Peyer's patch (tissue), 4 donors: Measurements from ENCODE around the gene OPRL1. TPM values are rescaled to one million over a fixed set of nuclear protein-coding genes. Genes with fewer than 3 reads are reported as not detected.
A peak's percentile ranks its signal among the peaks of the same experiment; 100 is the strongest.

Experiments
- DNase-seq, 3 donors: peaks; one replicate each; pipeline ENCODE4 v3.0.0-alpha.2; 2017 to 2019
- H3K27ac ChIP-seq, 4 donors: fragments of 200-600 bp; sonication (generic); one replicate each; pipeline ENCODE4 v1.5.1; 2016 to 2019
- H3K27me3 ChIP-seq, 2 donors: fragments of 200-600 bp; sonication (generic); one replicate each; pipeline ENCODE4 v1.5.1; 2019
- H3K36me3 ChIP-seq, 3 donors: fragments of 200-600 bp; sonication (generic); one replicate each; pipeline ENCODE4 v1.5.1; 2016 to 2019
- H3K4me1 ChIP-seq, 4 donors: fragments of 200-600 bp; sonication (generic); one replicate each; pipeline ENCODE4 v1.5.1; 2016 to 2019
- H3K4me3 ChIP-seq, 4 donors: fragments of 200-600 bp; sonication (generic); 1 replicate in 3 of 4; 2 replicates in 1 of 4; pipeline ENCODE4 v1.5.1; 2016 to 2019; ENCODE audit warnings: mild to moderate bottlenecking in 1 of 4
- H3K9me3 ChIP-seq, 4 donors: fragments of 200-600 bp; sonication (generic); one replicate each; pipeline ENCODE4 v1.5.1; 2016 to 2019; ENCODE audit warnings: mild to moderate bottlenecking in 1 of 4
- POLR2A ChIP-seq, 2 donors: fragments of 450-650 bp; IDR thresholded peaks; one replicate each; pipeline ENCODE4 v1.5.1; 2017; ENCODE audit warnings: antibody characterized with exemption in 2 of 2, mild to moderate bottlenecking in 2 of 2, moderate library complexity in 2 of 2
- total RNA-seq, 4 donors: library from RNA; depleted of rRNA; stranded (reverse); fragments of >200 nt; gene quantifications; one replicate each; pipeline ENCODE4 v1.1.0, GENCODE V29; 2016
- TF ChIP-seq, protein P1 (sequence below), 6 experiments: fragments of 450-650 bp in 4 of 6; fragments of 200-600 bp in 2 of 6; sonication (generic) in 1 of 6; IDR thresholded peaks; one replicate each; pipeline ENCODE4 v1.5.1; 2017 to 2019; ENCODE audit warnings: antibody characterized with exemption in 6 of 6, mild to moderate bottlenecking in 3 of 6, moderate library complexity in 1 of 6

Gene OPRL1
- total RNA-seq, 4 donors from 2014 or later = 0.27 TPM; not detected in 3

- H3K27me3 ChIP-seq = no peaks in the 10 kb centered on the region
- peak in 2 of 3 donors; percentile 14 to 42 for DNase-seq
- H3K27ac ChIP-seq = no peak overlapping the region
- H3K9me3 ChIP-seq = no peaks in the 10 kb centered on the region
- no peak for TF ChIP-seq POLR2A (IDR thresholded peaks at IDR 0.05)
- TF ChIP-seq, protein P1, sequence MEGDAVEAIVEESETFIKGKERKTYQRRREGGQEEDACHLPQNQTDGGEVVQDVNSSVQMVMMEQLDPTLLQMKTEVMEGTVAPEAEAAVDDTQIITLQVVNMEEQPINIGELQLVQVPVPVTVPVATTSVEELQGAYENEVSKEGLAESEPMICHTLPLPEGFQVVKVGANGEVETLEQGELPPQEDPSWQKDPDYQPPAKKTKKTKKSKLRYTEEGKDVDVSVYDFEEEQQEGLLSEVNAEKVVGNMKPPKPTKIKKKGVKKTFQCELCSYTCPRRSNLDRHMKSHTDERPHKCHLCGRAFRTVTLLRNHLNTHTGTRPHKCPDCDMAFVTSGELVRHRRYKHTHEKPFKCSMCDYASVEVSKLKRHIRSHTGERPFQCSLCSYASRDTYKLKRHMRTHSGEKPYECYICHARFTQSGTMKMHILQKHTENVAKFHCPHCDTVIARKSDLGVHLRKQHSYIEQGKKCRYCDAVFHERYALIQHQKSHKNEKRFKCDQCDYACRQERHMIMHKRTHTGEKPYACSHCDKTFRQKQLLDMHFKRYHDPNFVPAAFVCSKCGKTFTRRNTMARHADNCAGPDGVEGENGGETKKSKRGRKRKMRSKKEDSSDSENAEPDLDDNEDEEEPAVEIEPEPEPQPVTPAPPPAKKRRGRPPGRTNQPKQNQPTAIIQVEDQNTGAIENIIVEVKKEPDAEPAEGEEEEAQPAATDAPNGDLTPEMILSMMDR (IDR thresholded peaks at IDR 0.05) = no peak
- H3K4me3 ChIP-seq = no peak overlapping the region
- no peaks in the 10 kb centered on the region for H3K4me1 ChIP-seq
- no peaks in the 10 kb centered on the region for H3K36me3 ChIP-seq
Observed at GRCh38 chr20:64108731-64109681, 29.1 kb downstream of the OPRL1 start.

DNA sequence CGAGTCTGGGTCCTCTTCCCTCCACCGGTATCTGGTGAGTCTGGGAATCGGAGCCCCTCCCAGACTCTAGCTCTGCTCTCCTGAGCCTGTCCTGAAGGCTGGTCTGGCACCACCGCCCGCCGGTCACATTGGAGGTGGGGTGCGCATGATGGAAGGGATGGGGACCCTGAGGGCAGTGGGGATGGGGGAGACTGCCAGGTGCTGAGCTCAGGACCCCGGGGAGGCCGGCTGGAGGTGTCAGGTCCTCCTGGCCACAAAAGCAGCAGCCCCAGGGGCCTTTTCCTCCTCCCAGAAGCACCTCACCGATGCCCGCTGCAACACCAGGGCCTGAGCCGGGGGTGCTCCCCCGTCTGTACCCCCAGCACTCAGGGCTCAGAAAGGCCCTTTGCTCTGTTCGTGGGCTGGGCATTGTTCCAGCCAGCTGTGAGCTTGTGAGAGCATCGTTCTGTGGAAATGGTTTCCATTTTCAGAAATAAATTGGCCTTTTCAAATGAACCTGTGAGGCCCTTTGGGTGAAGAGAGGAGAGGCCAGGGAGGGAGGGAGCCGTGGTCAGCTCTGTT is 30.0 kb downstream of the OPRL1 start:
- TF ChIP-seq, protein P1 (IDR thresholded peaks at IDR 0.05) = no peak
- TF ChIP-seq POLR2A (IDR thresholded peaks at IDR 0.05) = no peak
- Histone ChIP-seq H3K4me1 (no peaks in the 10 kb centered on the region), H3K4me3 (no peak overlapping the region), H3K36me3 (no peaks in the 10 kb centered on the region), H3K27me3 (no peaks in the 10 kb centered on the region), H3K9me3 (no peaks in the 10 kb centered on the region), H3K27ac (no peak overlapping the region)
- DNase-seq = peak in 2 of 3 donors; percentile 8 to 39

DNA sequence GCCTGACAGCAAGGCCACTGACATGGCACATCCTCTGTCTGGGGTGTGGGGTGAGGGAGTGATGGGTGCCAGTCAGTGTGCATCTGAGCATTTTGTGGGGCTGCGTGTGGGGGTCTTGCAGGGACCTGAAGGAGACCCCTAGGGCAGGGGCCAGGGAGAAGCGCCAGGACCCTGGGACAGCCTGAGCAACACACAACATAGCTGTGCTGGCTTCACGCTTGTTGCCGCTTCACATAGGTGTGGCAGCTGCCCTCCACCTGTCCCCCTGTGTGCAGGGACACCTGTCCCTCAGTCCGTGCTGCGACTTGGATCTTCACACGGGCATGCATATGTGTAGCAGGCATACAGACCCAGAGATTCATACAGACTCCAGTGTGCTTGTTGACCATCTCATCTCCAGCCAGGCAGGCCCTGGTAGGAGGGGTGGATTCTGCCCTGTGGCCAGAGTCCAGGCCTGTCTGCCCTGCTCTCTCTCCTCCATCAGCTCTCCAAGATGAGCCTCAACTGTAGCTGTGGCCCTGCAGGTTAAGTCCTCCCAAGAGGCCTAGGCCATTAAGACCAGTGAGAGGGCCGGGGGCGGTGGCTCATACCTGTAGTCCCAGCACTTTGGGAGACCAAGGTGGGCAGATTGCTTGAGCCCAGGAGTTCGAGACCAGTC is 30.7 kb downstream of the OPRL1 start:
- Histone ChIP-seq H3K4me3 (no peak overlapping the region), H3K27ac (no peak overlapping the region), H3K27me3 (no peaks in the 10 kb centered on the region), H3K36me3 (no peaks in the 10 kb centered on the region), H3K9me3 (no peaks in the 10 kb centered on the region), H3K4me1 (no peaks in the 10 kb centered on the region)
- TF ChIP-seq, protein P1 (IDR thresholded peaks at IDR 0.05) = no peak
- TF ChIP-seq POLR2A (IDR thresholded peaks at IDR 0.05) = no peak
- DNase-seq = peak; percentile 15 to 41 (median 28)

- no peak for TF ChIP-seq POLR2A (IDR thresholded peaks at IDR 0.05)
- no peak overlapping the region for H3K4me3 ChIP-seq
- no peak overlapping the region for H3K27ac ChIP-seq
- no peaks in the 10 kb centered on the region for H3K4me1 ChIP-seq
- H3K27me3 ChIP-seq = no peaks in the 10 kb centered on the region
- H3K9me3 ChIP-seq = no peaks in the 10 kb centered on the region
- DNase-seq = peak; percentile 11 to 34 (median 26)
- no peaks in the 10 kb centered on the region for H3K36me3 ChIP-seq
Observed at GRCh38 chr20:64111841-64112641, 32.2 kb downstream of the OPRL1 start.

DNA sequence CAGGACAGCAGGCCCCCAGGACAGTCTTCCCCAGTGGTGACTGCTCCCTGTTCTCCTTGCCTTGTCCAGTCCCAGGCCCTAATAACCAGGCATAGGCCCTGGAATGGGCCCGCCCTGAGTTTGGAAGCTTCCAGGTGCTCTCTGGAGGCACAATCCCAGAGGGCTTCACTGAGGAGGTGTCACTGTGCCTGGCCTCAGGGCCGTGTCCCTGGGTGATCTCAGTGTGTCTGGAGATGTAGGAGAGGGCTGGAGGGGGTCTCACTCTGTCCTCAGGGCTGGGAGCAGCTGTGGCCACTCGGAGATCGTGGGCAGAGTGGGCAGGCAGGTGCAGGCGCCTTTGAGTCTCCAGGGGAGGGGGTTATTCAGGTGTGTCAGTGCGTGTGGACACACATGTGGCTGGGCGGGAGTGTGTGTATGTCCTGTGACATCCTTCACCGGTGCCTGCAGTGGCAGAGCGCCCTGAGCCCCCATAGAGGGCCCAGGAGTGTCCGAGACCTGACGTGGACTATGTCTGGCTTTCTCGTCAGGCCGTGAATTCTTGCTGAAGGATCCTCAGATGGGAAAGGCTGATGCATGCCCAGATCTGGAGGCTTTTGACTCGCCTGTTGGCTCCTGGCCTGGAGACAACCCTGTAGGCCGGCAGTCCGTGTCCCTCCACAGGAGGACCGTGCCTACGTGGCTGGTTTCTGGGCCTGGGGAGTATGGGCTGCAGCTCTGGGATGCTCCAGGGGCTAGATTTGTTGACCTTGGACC is 33.0 kb downstream of the OPRL1 start:
- H3K36me3 ChIP-seq = no peaks in the 10 kb centered on the region

More for the DNA sequence above, 33.0 kb downstream of the OPRL1 start:
- no peak overlapping the region for H3K27ac ChIP-seq
- TF ChIP-seq POLR2A (IDR thresholded peaks at IDR 0.05) = no peak
- TF ChIP-seq, protein P1 (IDR thresholded peaks at IDR 0.05) = no peak
- no peaks in the 10 kb centered on the region for H3K9me3 ChIP-seq
- no peaks in the 10 kb centered on the region for H3K4me1 ChIP-seq
- no peaks in the 10 kb centered on the region for H3K27me3 ChIP-seq
- peak; percentile 9 to 39 (median 32) for DNase-seq
- no peak overlapping the region for H3K4me3 ChIP-seq
